Endometrial microvascular endothelial cells (primary cell): ENCODE data around the gene ZFR2. TPM values are rescaled to one million over a fixed set of nuclear protein-coding genes. Genes with fewer than 3 reads are reported as not detected.
"Not testable (repeated sequence)": the region's sequence is repeated elsewhere in the genome, so short reads cannot be mapped to it uniquely, and the experiment has no call there.

Experiments used
- in situ Hi-C: cut with HindIII; loops from 2 replicates; pipeline ENCODE4 v1.10.0; 2017; ENCODE audit warnings: low sequenced_read_pairs, low pct_unique_long_range_greater_than_20kb; ENCODE audit errors: inconsistent ontology term
- total RNA-seq: library from RNA; depleted of rRNA; stranded (reverse); fragments of >200 nt; gene quantifications from one replicate; pipeline ENCODE4 v1.2.3, GENCODE V29; 2015; ENCODE audit errors: inconsistent ontology term

ZFR2 gene
- total RNA-seq, 1 donor from 2014 or later = not detected

DNA sequence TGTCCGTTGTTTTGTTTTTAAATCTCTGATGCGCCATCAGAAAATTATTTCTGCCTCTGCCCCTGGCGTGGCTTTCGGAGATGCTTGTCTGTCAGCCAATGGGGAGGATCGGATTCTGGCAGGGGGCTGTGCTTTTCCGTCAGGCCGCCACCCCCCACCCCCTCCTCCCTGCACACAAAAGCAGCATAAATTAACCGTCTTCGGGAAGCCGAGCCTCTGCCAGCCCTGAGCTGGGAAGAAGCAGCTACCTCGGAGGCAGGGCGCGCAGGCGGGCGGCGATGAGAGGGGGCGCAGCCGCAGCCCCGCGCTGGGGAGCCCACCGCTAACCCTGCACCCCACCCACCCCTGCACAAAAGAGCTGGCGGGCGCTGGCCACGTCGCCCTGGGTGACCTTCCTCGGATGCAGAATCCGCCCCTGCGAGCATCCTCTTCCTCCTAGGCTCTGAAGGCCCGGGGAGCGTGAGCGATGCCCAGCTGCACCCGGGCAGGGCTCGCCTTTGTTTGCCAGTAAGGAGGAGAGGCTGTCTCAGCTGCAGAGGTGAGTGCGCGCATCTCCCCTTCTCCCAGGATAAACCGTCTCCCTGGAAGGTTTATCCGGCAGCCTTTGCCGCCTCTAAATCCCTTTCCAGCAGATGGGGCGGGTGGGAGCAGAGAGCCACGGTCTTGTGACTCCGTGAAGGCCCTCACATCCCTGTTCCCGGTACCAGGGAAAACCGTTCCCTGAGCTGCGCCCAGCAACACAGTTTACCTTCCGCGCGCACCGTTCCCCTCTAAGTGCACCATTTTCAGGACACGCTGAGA lies 11.8 kb upstream of the ZFR2 start, which contains the start of gene ATCAY:
TSS of gene ATCAY (plus strand) at position 215 of the 801 bp plus-strand sequence. CDS start 5,083 bp downstream, outside the sequence.
- in situ Hi-C loops = no loop called here

GRCh38 chr19:3879656-3880055 lies 10.8 kb upstream of the ZFR2 start:
- in situ Hi-C loops = no loop called here

GRCh38 chr19:3874695-3875094 lies 5.9 kb upstream of the ZFR2 start:
- in situ Hi-C loops = not testable (repeated sequence)

- in situ Hi-C loops = no loop called here
These were observed 4.3 kb upstream of the ZFR2 start for GRCh38 chr19:3873151-3873550.

- in situ Hi-C loops = no loop called here
These were observed 668 bp downstream of the ZFR2 start for GRCh38 chr19:3867971-3868769.

GRCh38 chr19:3866910-3867638 lies 1.8 kb downstream of the ZFR2 start:
- in situ Hi-C loops = no loop called here

- in situ Hi-C loops = no loop called here
These were observed 5.2 kb downstream of the ZFR2 start for GRCh38 chr19:3863648-3864047.

DNA sequence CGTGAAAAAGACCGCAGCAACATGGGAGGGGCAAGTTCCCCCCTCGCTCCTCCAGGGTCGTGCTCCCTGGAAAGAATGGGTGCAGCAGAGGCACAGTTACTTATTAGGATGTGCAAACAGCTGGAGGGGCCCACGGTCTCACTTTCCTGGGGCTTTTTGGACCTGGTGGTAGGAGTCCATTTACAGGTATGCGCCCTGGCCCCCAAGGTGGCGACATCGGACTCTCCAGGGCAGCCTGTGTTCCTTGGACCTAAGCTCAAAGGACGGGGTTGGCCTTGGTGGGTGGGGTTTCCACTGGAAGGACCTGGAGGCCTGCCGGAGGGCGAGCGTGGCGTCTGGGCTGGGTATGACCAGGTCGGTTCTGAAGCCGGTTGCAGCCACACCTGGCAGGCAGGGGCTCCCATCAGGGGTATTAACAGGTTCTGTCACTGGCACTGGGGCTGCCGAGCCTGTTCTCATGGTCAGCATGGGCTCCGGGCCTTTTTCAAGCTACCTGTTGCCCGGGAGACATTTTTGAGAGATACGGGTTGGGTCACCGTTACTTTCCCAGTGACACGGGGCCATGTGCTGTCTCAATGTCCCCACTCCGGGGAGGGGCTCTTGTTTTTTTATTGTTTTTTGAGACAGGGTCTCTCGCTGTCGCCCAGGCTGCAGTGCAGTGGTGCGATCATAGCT lies 5.9 kb downstream of the ZFR2 start:
- in situ Hi-C loops = no loop called here

DNA sequence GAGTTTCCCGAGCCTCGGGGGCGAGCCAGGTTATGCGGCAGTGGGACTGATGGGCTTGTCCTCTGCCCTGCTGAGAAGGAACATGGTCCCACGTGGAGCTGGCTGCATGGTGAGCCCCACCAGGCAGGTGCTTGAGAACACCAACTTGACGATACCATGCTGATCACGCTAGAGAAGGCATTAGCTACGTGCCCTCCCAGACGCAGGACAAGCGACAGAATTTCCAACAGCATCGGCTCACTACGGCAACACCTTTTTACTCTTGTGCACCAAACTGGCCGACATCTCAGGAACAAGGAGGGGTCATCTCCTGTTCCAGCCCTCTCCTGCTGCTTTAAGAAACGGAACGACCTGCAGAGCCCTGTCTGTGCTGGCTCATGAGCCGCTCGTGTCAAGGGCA lies 8.3 kb downstream of the ZFR2 start:
- in situ Hi-C loops = no loop called here

DNA sequence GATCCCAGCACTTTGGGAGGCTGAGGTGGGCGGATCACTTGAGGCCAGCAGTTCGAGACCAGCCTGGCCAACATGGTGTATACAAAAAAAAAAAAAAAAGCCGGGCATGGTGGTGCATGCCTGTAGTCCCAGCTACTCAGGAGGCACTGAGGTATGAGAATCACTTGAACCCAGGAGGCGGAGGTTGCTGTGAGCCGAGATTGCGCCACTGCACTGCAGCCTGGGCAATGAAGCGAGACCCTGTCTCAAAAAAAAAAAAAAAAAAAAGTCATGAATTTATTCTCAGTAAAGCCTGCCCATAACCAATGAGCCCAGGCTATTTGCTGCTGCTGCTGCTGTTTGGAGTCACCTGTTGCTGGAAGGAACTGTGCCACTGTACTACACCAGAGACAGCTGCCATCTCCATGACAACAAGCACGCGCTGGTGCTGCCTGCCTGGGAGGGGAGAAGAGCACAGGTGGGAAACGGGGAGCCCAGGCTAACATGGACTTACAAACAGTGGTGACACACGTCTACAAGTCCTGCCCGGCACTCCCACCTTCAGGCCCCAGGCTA lies 11.3 kb downstream of the ZFR2 start:
- in situ Hi-C loops = no loop called here

DNA sequence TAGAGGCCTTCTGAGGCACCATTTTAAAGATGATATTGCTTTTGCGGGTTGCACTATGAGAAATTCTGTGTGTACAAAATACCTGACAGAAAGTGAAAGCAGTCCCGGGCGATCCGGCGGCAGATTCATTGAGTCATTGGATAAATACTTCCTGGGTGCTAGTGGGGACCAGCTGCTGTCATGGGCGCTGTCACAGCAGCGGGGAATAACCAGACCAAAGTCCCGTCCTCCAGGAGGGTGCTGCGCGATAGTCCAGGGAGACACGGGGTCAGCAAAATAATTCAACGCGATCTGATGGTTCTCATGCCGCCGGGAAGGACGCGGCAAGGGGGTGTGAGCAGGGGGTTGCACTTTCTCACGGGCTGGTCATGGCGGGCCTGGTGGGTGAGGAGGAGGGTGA lies 13.5 kb downstream of the ZFR2 start:
- in situ Hi-C loops = no loop called here

DNA sequence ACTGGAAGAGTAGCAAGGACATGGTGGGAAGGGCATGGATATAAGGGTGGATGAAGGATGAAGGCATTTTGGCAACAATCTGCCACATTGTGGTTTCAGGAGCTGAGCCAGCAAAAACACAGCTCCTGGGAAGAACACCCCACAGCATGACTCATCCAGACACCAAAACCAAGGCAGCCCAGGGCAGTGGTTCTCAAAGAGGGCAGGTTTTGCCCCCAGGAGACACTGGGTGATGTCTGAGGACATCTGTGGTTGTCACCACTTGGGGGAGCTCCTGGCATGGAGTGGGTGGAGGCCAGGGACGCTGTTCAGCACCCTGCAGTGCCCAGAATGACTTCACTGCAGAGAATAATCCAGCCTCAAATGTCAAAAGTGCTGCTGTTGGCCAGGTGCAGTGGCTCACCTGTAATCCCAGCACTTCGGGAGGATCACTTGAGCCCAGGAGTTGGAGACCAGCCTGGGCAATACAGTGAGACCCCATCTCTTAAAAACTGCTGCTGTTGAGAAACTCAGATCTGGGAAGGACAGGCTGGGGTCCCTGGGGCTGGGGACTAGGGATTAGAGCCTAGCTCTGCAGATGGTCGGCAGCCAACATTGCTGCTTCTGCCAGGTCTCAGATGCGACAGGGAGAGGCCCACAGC lies 16.1 kb downstream of the ZFR2 start:
- in situ Hi-C loops = no loop called here

GRCh38 chr19:3852177-3852511 lies 16.7 kb downstream of the ZFR2 start:
- in situ Hi-C loops = no loop called here

DNA sequence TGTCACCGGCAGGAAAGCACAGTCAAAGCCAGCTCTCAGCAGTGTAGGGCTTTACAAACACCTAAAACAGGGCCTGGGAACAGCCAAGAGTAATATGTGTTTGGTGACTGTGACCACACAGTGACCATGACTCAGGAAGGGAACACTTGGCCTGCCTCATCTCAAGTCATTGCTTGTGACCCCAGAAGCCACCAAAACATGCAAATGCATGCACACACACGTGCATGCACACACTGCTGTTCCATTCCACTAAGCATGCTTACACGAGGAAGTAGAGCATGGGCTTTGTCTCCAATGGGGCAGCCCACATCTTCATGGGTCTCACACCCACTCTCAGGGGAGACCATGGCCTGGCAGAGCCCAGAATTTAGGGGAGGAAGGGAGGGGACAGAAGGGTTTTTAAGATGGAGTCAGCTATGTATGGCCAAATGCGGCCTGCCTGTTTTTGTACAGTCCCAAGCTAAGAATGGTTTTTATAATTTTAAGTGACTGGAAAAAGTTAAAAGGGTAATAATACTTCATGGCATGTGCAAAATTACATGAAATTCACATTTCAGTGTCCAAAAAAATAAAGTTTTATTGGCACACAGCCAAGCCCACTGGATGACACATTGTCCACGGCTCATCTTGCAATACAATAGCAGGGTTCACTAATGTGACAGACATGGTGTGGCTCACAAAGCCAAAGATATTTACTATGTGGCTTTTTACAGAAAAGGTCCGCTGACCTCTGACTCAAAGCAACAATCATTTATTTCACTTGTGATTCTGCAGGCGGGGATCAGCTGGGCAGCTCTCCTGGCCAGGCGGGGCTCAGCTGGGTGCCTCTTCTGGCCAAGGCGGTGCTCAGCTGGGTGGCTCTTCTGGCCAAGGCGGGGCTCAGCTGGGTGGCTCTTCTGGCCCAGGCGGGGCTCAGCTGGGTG lies 17.3 kb downstream of the ZFR2 start:
- in situ Hi-C loops = no loop called here

GRCh38 chr19:3850320-3850972 lies 18.4 kb downstream of the ZFR2 start:
- in situ Hi-C loops = no loop called here

DNA sequence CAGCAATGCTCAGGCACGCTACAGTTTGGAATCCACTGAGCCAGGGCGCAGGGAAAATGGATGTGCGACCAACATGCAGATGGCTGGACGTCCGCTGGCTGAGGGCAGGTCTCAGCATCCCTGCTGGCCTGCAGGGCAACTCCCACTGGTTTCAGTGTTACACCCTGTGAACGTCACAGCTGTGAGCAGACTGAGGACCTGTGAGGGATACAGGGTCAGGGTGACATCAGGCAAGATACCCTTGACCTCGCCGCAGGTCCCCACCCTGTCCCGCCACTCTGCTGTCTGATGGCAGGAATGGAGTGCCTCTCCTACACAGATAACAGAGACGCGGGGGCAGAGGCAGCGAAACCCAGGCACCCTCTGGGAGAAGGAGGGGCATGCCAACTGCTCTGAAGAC lies 19.1 kb downstream of the ZFR2 start:
- in situ Hi-C loops = no loop called here

DNA sequence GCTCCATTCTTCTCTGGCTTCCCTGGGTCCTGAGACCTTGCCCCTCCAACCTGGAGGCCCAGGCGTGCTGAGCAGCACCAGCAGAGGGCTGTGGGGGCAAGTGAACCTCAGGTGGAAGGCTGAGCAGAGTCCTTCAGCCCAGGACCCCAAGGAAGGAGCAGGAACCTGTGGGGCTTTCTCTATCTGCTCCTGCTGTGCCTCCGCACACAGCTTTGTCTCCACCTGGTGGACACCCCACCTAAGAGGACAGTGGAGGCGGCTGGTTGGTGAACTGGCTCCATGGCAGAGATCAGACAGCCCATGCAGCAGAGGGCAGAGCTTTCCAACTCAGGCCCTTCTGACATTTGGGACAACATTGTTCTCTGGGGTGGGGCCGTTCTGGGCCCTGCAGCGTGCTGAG lies 19.7 kb downstream of the ZFR2 start:
- in situ Hi-C loops = no loop called here
